Skin epidermis (tissue), 12 donors: ENCODE results near the gene GABRG2.

Experiments
- H3K27ac ChIP-seq, 21 experiments: fragments of 200-600 bp; sonication (generic) in 11 of 21; one replicate each; pipeline ENCODE4 v1.5.0; 2020; ENCODE audit warnings: mild to moderate bottlenecking in 3 of 21, inconsistent platforms in 2 of 21, moderate library complexity in 2 of 21
- H3K4me3 ChIP-seq, 7 experiments: fragments of 200-600 bp; sonication (generic) in 2 of 7; one replicate each; pipeline ENCODE4 v1.5.0; 2020; ENCODE audit warnings: inconsistent platforms in 2 of 7, mild to moderate bottlenecking in 2 of 7, moderate library complexity in 1 of 7

Gene GABRG2

GRCh38 chr5:162187371-162187770 is 119.8 kb downstream of the GABRG2 start:
- Histone ChIP-seq H3K4me3 (no peak overlapping the region), H3K27ac (no peak overlapping the region)

- H3K4me3 ChIP-seq, result no peak overlapping the region
- H3K27ac ChIP-seq, result no peak overlapping the region
Measured at GRCh38 chr5:162189719-162190118, 122.1 kb downstream of the GABRG2 start.

GRCh38 chr5:162193012-162193411 is 125.4 kb downstream of the GABRG2 start:
- H3K4me3 ChIP-seq, result no peak overlapping the region
- H3K27ac ChIP-seq, result no peak overlapping the region

GRCh38 chr5:162196351-162196750 is 128.8 kb downstream of the GABRG2 start:
- no peak overlapping the region for H3K27ac ChIP-seq
- H3K4me3 ChIP-seq, result no peak overlapping the region

- H3K4me3 ChIP-seq, result no peak overlapping the region
Measured at GRCh38 chr5:162202285-162202880, 134.8 kb downstream of the GABRG2 start.

More at GRCh38 chr5:162202285-162202880, 134.8 kb downstream of the GABRG2 start:
- H3K27ac ChIP-seq, result no peak overlapping the region
